ENCODE results near the gene SLC19A1. TPM values are rescaled to one million over a fixed set of nuclear protein-coding genes. Genes with fewer than 3 reads are reported as not detected.

Gene SLC19A1
- total RNA-seq, 1 donor from 2014 or later, result 4.5 TPM

- TF ChIP-seq, protein P1, sequence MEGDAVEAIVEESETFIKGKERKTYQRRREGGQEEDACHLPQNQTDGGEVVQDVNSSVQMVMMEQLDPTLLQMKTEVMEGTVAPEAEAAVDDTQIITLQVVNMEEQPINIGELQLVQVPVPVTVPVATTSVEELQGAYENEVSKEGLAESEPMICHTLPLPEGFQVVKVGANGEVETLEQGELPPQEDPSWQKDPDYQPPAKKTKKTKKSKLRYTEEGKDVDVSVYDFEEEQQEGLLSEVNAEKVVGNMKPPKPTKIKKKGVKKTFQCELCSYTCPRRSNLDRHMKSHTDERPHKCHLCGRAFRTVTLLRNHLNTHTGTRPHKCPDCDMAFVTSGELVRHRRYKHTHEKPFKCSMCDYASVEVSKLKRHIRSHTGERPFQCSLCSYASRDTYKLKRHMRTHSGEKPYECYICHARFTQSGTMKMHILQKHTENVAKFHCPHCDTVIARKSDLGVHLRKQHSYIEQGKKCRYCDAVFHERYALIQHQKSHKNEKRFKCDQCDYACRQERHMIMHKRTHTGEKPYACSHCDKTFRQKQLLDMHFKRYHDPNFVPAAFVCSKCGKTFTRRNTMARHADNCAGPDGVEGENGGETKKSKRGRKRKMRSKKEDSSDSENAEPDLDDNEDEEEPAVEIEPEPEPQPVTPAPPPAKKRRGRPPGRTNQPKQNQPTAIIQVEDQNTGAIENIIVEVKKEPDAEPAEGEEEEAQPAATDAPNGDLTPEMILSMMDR (IDR thresholded peaks at IDR 0.05; ENCODE audit: insufficient read depth, low read length, severe bottlenecking), result no peak
These were observed 72.8 kb downstream of the SLC19A1 start for GRCh38 chr21:45469273-45470086.

GRCh38 chr21:45468971-45469272, 73.3 kb downstream of the SLC19A1 start:
- Histone ChIP-seq H3K4me3 (ENCODE audit: low read depth, low read length) (no peak overlapping the region), H3K27me3 (ENCODE audit: control insufficient read depth, insufficient read depth, low read length) (no peaks in the 10 kb centered on the region), H3K36me3 (ENCODE audit: control insufficient read depth, insufficient read depth, low read length) (no peaks in the 10 kb centered on the region)
- TF ChIP-seq, protein P1 (IDR thresholded peaks at IDR 0.05; ENCODE audit: insufficient read depth, low read length, severe bottlenecking), result no peak
- no peak for FAIRE-seq
- no peak for DNase-seq (ENCODE audit: low read depth)

More at GRCh38 chr21:45469273-45470086, 72.8 kb downstream of the SLC19A1 start:
- FAIRE-seq (no peak), DNase-seq (ENCODE audit: low read depth) (no peak)
- H3K36me3 ChIP-seq (ENCODE audit: control insufficient read depth, insufficient read depth, low read length), result no peaks in the 10 kb centered on the region
- no peaks in the 10 kb centered on the region for H3K27me3 ChIP-seq (ENCODE audit: control insufficient read depth, insufficient read depth, low read length)
- no peak overlapping the region for H3K4me3 ChIP-seq (ENCODE audit: low read depth, low read length)

DNA sequence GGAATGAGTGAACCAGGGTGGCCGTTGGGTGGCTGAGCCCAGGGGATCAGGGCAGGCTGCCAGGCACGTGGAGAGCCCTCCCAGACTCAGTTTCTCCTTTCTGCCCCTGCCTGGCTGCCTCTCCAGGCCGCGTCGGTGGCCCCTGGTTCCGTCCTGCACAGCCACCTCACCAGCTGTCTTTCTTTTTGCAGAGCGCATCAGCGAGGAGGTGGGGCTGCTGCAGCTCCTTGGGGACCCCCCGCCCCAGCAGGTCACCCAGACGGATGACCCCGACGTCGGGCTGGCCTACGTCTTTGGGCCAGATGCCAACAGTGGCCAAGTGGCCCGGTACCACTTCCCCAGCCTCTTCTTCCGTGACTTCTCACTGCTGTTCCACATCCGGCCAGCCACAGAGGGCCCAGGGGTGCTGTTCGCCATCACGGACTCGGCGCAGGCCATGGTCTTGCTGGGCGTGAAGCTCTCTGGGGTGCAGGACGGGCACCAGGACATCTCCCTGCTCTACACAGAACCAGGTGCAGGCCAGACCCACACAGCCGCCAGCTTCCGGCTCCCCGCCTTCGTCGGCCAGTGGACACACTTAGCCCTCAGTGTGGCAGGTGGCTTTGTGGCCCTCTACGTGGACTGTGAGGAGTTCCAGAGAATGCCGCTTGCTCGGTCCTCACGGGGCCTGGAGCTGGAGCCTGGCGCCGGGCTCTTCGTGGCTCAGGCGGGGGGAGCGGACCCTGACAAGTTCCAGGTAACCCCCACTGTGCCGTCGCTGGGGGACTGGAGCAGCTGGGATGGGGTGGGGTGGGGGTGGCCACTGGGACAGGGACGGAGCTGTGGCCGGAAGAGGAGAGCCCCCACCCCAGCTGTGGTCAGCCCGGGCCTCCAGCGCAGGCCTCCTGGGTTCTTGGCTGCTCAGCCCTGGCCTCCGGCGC, 73.9 kb downstream of the SLC19A1 start:
- DNase-seq (ENCODE audit: low read depth), result no peak
- no peaks in the 10 kb centered on the region for H3K27me3 ChIP-seq (ENCODE audit: control insufficient read depth, insufficient read depth, low read length)
- no peak for FAIRE-seq
- no peaks in the 10 kb centered on the region for H3K36me3 ChIP-seq (ENCODE audit: control insufficient read depth, insufficient read depth, low read length)
- TF ChIP-seq, protein P1 (IDR thresholded peaks at IDR 0.05; ENCODE audit: insufficient read depth, low read length, severe bottlenecking), result no peak
- no peak overlapping the region for H3K4me3 ChIP-seq (ENCODE audit: low read depth, low read length)

GRCh38 chr21:45467221-45467779, 74.9 kb downstream of the SLC19A1 start:
- TF ChIP-seq, protein P1 (IDR thresholded peaks at IDR 0.05; ENCODE audit: insufficient read depth, low read length, severe bottlenecking), result no peak
- Histone ChIP-seq H3K27me3 (ENCODE audit: control insufficient read depth, insufficient read depth, low read length) (no peaks in the 10 kb centered on the region), H3K36me3 (ENCODE audit: control insufficient read depth, insufficient read depth, low read length) (no peaks in the 10 kb centered on the region), H3K4me3 (ENCODE audit: low read depth, low read length) (no peak overlapping the region)
- FAIRE-seq (no peak), DNase-seq (ENCODE audit: low read depth) (no peak)

DNA sequence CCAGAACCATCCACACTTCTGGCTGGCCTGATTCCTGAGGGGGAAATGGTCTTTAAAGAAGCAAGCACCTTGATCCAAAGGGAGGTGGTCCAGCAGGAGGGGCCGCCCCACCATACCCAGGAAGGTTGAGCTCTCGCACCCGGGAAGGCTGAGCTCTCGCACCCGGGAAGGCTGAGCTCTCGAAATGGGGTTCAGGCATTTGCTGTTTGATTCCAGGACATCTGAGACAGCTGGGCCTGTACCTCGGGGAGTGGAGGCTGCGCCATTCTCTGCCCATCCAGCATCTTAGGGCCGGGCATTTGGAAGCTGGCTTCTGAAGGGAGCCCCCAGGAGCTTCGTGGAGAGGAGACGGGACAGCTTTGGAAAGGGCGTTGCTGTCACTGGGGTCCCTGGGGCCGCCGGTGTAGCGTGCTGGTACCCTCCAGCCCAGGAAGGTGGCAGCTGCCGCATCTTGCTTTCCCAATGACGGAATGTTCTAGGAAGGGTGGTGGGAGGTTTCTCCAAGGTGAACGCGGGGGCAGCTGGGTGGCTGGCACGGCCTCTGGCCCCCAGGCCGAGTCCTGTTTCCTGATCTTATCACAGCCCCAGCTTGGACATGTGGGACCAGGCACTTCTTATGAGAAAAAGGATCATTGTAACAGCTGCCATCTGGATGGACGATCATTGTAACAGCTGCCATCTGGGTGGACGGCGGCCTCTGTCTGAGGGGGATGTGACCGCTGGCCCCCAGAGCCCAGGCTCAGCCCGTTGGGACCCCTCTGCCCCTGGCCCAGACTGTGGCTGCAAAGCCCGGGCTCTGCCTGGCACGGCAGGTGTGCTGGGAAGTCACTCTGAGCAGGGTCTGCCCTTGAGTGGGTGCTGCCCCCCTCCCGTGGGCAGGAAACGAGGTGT, 75.7 kb downstream of the SLC19A1 start:
- DNase-seq (ENCODE audit: low read depth) (no peak), FAIRE-seq (no peak)
- Histone ChIP-seq H3K27me3 (ENCODE audit: control insufficient read depth, insufficient read depth, low read length) (no peaks in the 10 kb centered on the region), H3K4me3 (ENCODE audit: low read depth, low read length) (no peak overlapping the region), H3K36me3 (ENCODE audit: control insufficient read depth, insufficient read depth, low read length) (no peaks in the 10 kb centered on the region)
- TF ChIP-seq, protein P1 (IDR thresholded peaks at IDR 0.05; ENCODE audit: insufficient read depth, low read length, severe bottlenecking), result no peak

All from bronchial epithelial cell (primary cell).